ENCODE results near the gene DLX4. TPM values are rescaled to one million over a fixed set of nuclear protein-coding genes. Genes with fewer than 3 reads are reported as not detected.

DLX4 gene
- total RNA-seq, 6 experiments from 2014 or later, result not detected

DNA sequence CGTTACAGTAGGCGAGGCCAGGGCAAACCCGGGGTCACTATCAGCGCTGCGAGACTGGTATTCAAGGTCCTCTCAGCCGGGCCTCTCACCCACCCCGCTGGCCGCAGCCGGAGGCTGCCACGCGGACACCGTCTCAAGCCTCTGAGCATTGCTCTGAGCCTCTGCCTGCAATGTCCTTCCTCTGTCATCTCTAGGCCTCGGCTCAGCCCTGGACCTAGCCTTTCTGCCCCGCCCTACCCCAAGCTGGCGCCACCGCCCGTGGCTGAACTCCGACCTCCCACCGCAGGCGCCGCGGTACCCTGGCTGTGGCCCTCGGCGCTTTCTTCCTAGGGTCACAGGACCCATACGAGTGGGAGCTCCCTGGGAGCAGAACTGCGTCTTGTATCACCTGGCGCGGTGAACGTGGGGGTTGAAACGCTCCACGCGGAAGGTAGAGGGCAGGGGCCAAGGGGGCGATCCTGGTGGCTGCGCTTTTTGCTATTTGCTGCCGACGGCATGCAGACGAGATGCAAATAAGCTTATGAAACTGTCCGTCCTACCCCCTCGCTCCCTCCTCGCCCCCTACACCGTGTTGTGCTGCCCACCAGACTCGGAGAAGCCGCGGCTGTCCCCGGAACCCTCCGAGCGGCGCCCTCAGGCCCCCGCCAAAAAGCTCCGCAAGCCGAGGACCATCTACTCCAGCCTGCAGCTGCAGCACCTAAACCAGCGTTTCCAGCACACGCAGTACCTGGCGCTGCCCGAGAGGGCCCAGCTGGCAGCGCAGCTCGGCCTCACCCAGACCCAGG lies 3.7 kb downstream of the DLX4 start:
- no peak for TF ChIP-seq POLR2A (IDR thresholded peaks at IDR 0.05)
- TF ChIP-seq, protein P1, sequence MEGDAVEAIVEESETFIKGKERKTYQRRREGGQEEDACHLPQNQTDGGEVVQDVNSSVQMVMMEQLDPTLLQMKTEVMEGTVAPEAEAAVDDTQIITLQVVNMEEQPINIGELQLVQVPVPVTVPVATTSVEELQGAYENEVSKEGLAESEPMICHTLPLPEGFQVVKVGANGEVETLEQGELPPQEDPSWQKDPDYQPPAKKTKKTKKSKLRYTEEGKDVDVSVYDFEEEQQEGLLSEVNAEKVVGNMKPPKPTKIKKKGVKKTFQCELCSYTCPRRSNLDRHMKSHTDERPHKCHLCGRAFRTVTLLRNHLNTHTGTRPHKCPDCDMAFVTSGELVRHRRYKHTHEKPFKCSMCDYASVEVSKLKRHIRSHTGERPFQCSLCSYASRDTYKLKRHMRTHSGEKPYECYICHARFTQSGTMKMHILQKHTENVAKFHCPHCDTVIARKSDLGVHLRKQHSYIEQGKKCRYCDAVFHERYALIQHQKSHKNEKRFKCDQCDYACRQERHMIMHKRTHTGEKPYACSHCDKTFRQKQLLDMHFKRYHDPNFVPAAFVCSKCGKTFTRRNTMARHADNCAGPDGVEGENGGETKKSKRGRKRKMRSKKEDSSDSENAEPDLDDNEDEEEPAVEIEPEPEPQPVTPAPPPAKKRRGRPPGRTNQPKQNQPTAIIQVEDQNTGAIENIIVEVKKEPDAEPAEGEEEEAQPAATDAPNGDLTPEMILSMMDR (IDR thresholded peaks at IDR 0.05), result no peak
- peaks cover 0 to 5% (median 0%) of the 10 kb centered on the region in 4 donors for H3K4me1 ChIP-seq
- no peak overlapping the region for H3K4me3 ChIP-seq
- peaks cover 5 to 36% of the 10 kb centered on the region in 2 donors for H3K27me3 ChIP-seq
- no peak overlapping the region for H3K27ac ChIP-seq
- DNase-seq (no peak), ATAC-seq (no peak)
- 8% methylated on average over 14 of the region's 57 CpGs for WGBS (ENCODE audit: insufficient coverage, low coverage, low lambda C conversion rate, missing lambda C conversion rate)
- no peaks in the 10 kb centered on the region for H3K36me3 ChIP-seq
- no peaks in the 10 kb centered on the region for H3K9me3 ChIP-seq
- intact Hi-C loops (cut with DNase I), result no loop called here

DNA sequence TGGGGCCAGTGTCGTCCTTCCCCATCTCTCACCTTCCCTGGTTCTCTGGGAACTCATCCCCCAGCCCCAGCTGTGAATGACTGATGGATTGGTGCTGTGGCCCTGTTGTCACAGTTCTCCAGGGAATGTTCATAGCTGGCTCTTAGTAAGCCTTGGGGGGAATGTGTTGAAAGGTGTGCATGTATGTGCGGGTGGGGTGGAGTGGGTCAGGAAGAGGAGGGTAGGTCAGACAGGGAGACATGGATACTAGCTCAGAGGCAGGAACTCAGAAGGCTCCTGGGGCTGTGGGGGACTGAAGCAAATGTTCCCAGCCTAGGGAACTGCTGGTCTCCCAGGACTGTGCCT lies 4.3 kb downstream of the DLX4 start:
- no peak for TF ChIP-seq POLR2A (IDR thresholded peaks at IDR 0.05)
- TF ChIP-seq, protein P1 (IDR thresholded peaks at IDR 0.05), result no peak
- no peak for ATAC-seq
- H3K27ac ChIP-seq, result no peak overlapping the region
- peaks cover 0 to 5% (median 0%) of the 10 kb centered on the region in 4 donors for H3K4me1 ChIP-seq
- H3K4me3 ChIP-seq, result no peak overlapping the region
- H3K36me3 ChIP-seq, result no peaks in the 10 kb centered on the region
- no peaks in the 10 kb centered on the region for H3K9me3 ChIP-seq
- peaks cover 5 to 31% of the 10 kb centered on the region in 2 donors for H3K27me3 ChIP-seq
- 13% methylated on average over 1 of the region's 2 CpGs for WGBS (ENCODE audit: insufficient coverage, low coverage, low lambda C conversion rate, missing lambda C conversion rate)
- no peak for DNase-seq
- intact Hi-C loops (cut with DNase I), result no loop called here

DNA sequence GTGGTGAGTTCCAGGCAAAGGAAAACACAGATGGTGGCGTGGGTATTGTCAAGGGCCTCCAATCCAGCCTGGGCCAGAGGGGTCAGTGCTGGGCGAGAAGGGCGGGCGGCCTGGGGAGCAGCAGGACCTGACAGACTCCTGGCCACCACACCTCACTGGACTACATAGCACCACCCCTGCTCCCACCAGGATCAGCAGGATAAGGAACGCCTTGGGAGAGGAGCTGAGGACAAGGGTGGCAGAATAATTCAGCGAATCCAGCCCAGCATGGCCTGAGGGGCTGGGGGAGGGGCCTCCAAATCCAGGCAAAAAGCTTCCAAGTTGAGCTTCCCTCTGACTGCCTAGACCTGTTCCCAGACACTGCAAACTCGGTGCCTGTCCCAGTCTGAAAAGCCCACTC lies 6.5 kb downstream of the DLX4 start:
- Histone ChIP-seq H3K4me3 (no peak overlapping the region), H3K27me3 (peaks cover 5 to 18% of the 10 kb centered on the region in 2 donors), H3K27ac (no peak overlapping the region), H3K4me1 (no peaks in the 10 kb centered on the region), H3K36me3 (no peaks in the 10 kb centered on the region), H3K9me3 (no peaks in the 10 kb centered on the region)
- ATAC-seq (no peak), DNase-seq (no peak)
- intact Hi-C loops (cut with DNase I), result no loop called here
- TF ChIP-seq, protein P1 (IDR thresholded peaks at IDR 0.05), result no peak
- TF ChIP-seq POLR2A (IDR thresholded peaks at IDR 0.05), result no peak
- 62% methylated on average over 6 of the region's 7 CpGs for WGBS (ENCODE audit: insufficient coverage, low coverage, low lambda C conversion rate, missing lambda C conversion rate)

DNA sequence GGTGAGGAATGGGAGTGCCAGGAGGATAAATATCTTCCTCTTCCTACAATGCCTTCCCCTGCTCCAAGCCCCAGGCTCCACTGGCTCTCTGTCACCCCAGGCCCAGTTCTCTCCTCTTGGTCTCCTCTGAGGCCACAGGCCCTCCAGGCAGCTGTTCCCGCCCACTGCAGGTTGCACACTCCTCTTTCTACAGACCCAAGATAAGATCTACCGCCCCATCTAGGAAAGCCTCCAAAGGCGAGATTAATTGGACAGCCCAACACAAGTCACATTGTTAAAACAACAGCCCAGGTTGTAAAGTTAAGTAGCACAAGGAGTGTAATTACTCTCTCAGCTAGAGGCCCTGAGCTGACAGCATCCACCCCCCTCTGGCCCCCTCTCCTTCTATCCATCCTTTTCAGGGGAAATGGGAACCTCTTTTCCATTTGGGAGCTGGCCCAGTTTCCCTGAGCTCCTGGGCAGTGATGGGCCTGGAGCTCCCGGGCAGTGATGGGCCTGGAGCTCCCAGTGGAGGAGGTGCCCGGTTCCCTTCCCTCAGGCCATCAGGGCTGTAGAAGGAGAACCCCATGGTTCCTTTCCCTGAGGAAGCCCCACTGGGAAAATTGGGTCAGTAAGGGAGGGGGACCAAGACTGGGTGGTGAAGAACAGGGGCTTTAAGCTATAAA lies 7.3 kb downstream of the DLX4 start:
- H3K4me3 ChIP-seq, result no peak overlapping the region
- WGBS (ENCODE audit: insufficient coverage, low coverage, low lambda C conversion rate, missing lambda C conversion rate), result 51% methylated on average over 2 of the region's 5 CpGs
- H3K27me3 ChIP-seq, result peaks cover 5 to 16% of the 10 kb centered on the region in 2 donors
- no peak for DNase-seq
- no peak for TF ChIP-seq POLR2A (IDR thresholded peaks at IDR 0.05)
- TF ChIP-seq, protein P1 (IDR thresholded peaks at IDR 0.05), result no peak
- no peak overlapping the region for H3K27ac ChIP-seq
- no peak for ATAC-seq
- no peaks in the 10 kb centered on the region for H3K4me1 ChIP-seq
- H3K36me3 ChIP-seq, result no peaks in the 10 kb centered on the region
- no peaks in the 10 kb centered on the region for H3K9me3 ChIP-seq
- intact Hi-C loops (cut with DNase I), result no loop called here
